CD14-positive monocyte (primary cell): ENCODE data around the gene ITGA5. TPM values are rescaled to one million over a fixed set of nuclear protein-coding genes. Genes with fewer than 3 reads are reported as not detected.

Source experiments
- DNase-seq, 3 donors: peaks; one replicate each; pipeline ENCODE4 v3.0.0-alpha.2; 2011 to 2022
- H2AFZ ChIP-seq: 2 replicates; pipeline ENCODE4 v1.6.0; 2012; ENCODE audit warnings: mild to moderate bottlenecking, low read depth, low read length, inconsistent platforms; ENCODE audit not compliant: insufficient read depth, poor library complexity, severe bottlenecking
- H3K27ac ChIP-seq, 2 donors: 1 replicate in 1 of 2; 2 replicates in 1 of 2; pipeline ENCODE4 v1.5.1; 2012 to 2013; ENCODE audit warnings: low read length in 2 of 2, control low read depth in 1 of 2, inconsistent platforms in 1 of 2, low read depth in 1 of 2, mild to moderate bottlenecking in 1 of 2
- H3K27me3 ChIP-seq, 2 donors: one replicate each; pipeline versions ENCODE4 v1.6.0 to v1.6.1; 2011 to 2013; ENCODE audit warnings: low read length in 2 of 2; ENCODE audit not compliant: control insufficient read depth in 2 of 2, insufficient read depth in 2 of 2
- H3K36me3 ChIP-seq, 2 donors: replicated peaks in 1 of 2; 1 replicate in 1 of 2; 2 replicates in 1 of 2; pipeline versions ENCODE4 v1.5.1 to v1.6.1; 2012 to 2013; ENCODE audit warnings: low read length in 2 of 2, control low read depth in 1 of 2, inconsistent platforms in 1 of 2, mild to moderate bottlenecking in 1 of 2; ENCODE audit not compliant: insufficient read depth in 2 of 2, control insufficient read depth in 1 of 2
- H3K4me1 ChIP-seq, 2 donors: 1 replicate in 1 of 2; 2 replicates in 1 of 2; pipeline versions ENCODE4 v1.5.1 to v1.6.1; 2012 to 2013; ENCODE audit warnings: low read length in 2 of 2, control low read depth in 1 of 2, inconsistent platforms in 1 of 2, mild to moderate bottlenecking in 1 of 2, moderate library complexity in 1 of 2; ENCODE audit not compliant: insufficient read depth in 2 of 2, control insufficient read depth in 1 of 2
- H3K4me2 ChIP-seq: replicated peaks from 2 replicates; pipeline ENCODE3; 2012; ENCODE audit warnings: low read length, moderate library complexity, mild to moderate bottlenecking; ENCODE audit not compliant: poor library complexity, severe bottlenecking; ENCODE audit errors: extremely low read depth
- H3K4me3 ChIP-seq, 3 experiments: fragments of 200-600 bp in 1 of 3; sonication (generic) in 1 of 3; replicated peaks in 1 of 3; 1 replicate in 2 of 3; 2 replicates in 1 of 3; pipeline ENCODE4 v1.5.1; 2011 to 2013; ENCODE audit warnings: low read length in 3 of 3, mild to moderate bottlenecking in 3 of 3, control low read depth in 2 of 3, low read depth in 2 of 3, inconsistent platforms in 1 of 3, moderate library complexity in 1 of 3
- H3K79me2 ChIP-seq: 2 replicates; pipeline ENCODE4 v1.6.0; 2012; ENCODE audit warnings: mild to moderate bottlenecking, control low read depth, inconsistent platforms, low read length, moderate library complexity; ENCODE audit not compliant: insufficient read depth
- H3K9ac ChIP-seq: 2 replicates; pipeline ENCODE4 v1.6.0; 2017; ENCODE audit warnings: low read length, mild to moderate bottlenecking; ENCODE audit not compliant: insufficient read depth, poor library complexity, severe bottlenecking
- H3K9me3 ChIP-seq, 2 donors: replicated peaks in 1 of 2; 1 replicate in 1 of 2; 2 replicates in 1 of 2; pipeline versions ENCODE4 v1.5.1 to v1.6.1; 2012 to 2013; ENCODE audit warnings: low read length in 2 of 2, control low read depth in 1 of 2; ENCODE audit not compliant: control insufficient read depth in 1 of 2, insufficient read depth in 1 of 2
- H4K20me1 ChIP-seq: 2 replicates; pipeline ENCODE4 v1.6.0; 2012; ENCODE audit warnings: mild to moderate bottlenecking, low read length, control low read depth, moderate library complexity; ENCODE audit not compliant: insufficient read depth
- H3K27ac Mint-ChIP-seq, 7 donors: one replicate each; pipeline ENCODE4 v1.8.0; 2020; ENCODE audit warnings: mild to moderate bottlenecking in 7 of 7, mixed read lengths in 7 of 7, moderate library complexity in 6 of 7, inconsistent platforms in 2 of 7
- H3K27me3 Mint-ChIP-seq, 3 donors: one replicate each; pipeline ENCODE4 v1.8.0; 2021 to 2022; ENCODE audit warnings: low read depth in 3 of 3, mild to moderate bottlenecking in 3 of 3, mixed read lengths in 3 of 3, moderate library complexity in 3 of 3, inconsistent platforms in 1 of 3
- H3K36me3 Mint-ChIP-seq, 2 donors: one replicate each; pipeline ENCODE4 v1.8.0; 2020; ENCODE audit warnings: mixed read lengths in 2 of 2, inconsistent platforms in 1 of 2, mild to moderate bottlenecking in 1 of 2
- H3K4me1 Mint-ChIP-seq: one replicate; pipeline ENCODE4 v1.8.0; 2020; ENCODE audit warnings: mild to moderate bottlenecking, mixed read lengths
- H3K4me3 Mint-ChIP-seq, 2 donors: one replicate each; pipeline ENCODE4 v1.8.0; 2020; ENCODE audit warnings: mild to moderate bottlenecking in 2 of 2, mixed read lengths in 2 of 2, moderate library complexity in 1 of 2
- H3K9me3 Mint-ChIP-seq, 7 donors: one replicate each; pipeline ENCODE4 v1.8.0; 2020 to 2022; ENCODE audit warnings: mixed read lengths in 7 of 7, mild to moderate bottlenecking in 6 of 7, moderate library complexity in 6 of 7, inconsistent platforms in 2 of 7
- WGBS: methylation state at CpG from one replicate; pipeline ENCODE4 v1.1.5; 2013; ENCODE audit warnings: missing lambda C conversion rate; ENCODE audit not compliant: insufficient coverage; 5-methylcytosine and 5-hydroxymethylcytosine counted together
- intact Hi-C, 2 donors: fragments of 100-400 bp; cut with micrococcal nuclease; formaldehyde crosslinking; loops; one replicate each; pipeline versions ENCODE4 v1.15.0 to v1.15.1; 2023
- polyA plus RNA-seq, 3 donors: library from polyadenylated mRNA; depleted of rRNA in 1 of 3; unstranded in 2 of 3; stranded (reverse) in 1 of 3; fragments of 300-500 nt in 2 of 3; fragments of >200 nt in 1 of 3; fragmentation: Illumina TruSeq in 2 of 3; gene quantifications; 1 replicate in 2 of 3; 2 replicates in 1 of 3; pipeline ENCODE4 v1.2.3, GENCODE V29; 2012 to 2021
- TF ChIP-seq, protein P1 (sequence below): fragments of 200-600 bp; IDR thresholded peaks from one replicate; pipeline ENCODE4 v1.8.0; 2022; ENCODE audit warnings: antibody characterized with exemption, mild to moderate bottlenecking

The ITGA5 gene
- polyA plus RNA-seq, 3 donors, result 85.5 to 142 (median 99.4) TPM

GRCh38 chr12:54377797-54378515, 41.1 kb downstream of the ITGA5 start:
- peaks cover 66 to 67% of the 10 kb centered on the region in 2 donors for H3K36me3 ChIP-seq
- Mint-ChIP-seq H3K36me3 (peaks cover 83 to 88% of the 10 kb centered on the region in 2 donors), H3K9me3 (no peaks in the 10 kb centered on the region), H3K27ac (peak overlapping the region in 3 of 7 donors; percentile 7 to 53 (median 25)), H3K4me1 (peaks cover 75% of the 10 kb centered on the region), H3K4me3 (peak overlapping the region in 1 of 2 donors; percentile 60), H3K27me3 (peaks cover 0 to 4% (median 0%) of the 10 kb centered on the region in 3 donors)
- H3K27ac ChIP-seq, result no peak overlapping the region
- H4K20me1 ChIP-seq, result peaks cover 86% of the 10 kb centered on the region
- no peak overlapping the region for H2AFZ ChIP-seq
- no peaks in the 10 kb centered on the region for H3K27me3 ChIP-seq
- H3K9me3 ChIP-seq, result no peaks in the 10 kb centered on the region
- TF ChIP-seq, protein P1, sequence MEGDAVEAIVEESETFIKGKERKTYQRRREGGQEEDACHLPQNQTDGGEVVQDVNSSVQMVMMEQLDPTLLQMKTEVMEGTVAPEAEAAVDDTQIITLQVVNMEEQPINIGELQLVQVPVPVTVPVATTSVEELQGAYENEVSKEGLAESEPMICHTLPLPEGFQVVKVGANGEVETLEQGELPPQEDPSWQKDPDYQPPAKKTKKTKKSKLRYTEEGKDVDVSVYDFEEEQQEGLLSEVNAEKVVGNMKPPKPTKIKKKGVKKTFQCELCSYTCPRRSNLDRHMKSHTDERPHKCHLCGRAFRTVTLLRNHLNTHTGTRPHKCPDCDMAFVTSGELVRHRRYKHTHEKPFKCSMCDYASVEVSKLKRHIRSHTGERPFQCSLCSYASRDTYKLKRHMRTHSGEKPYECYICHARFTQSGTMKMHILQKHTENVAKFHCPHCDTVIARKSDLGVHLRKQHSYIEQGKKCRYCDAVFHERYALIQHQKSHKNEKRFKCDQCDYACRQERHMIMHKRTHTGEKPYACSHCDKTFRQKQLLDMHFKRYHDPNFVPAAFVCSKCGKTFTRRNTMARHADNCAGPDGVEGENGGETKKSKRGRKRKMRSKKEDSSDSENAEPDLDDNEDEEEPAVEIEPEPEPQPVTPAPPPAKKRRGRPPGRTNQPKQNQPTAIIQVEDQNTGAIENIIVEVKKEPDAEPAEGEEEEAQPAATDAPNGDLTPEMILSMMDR, result no peak
- intact Hi-C loops, result loop anchor here in 1 of 2 donors (5.0 kb wide), 1 partner anchor 86 kb away; no protein-coding TSS in a partner anchor
- H3K4me1 ChIP-seq, result peaks cover 39 to 64% of the 10 kb centered on the region in 2 donors
- no peak overlapping the region for H3K9ac ChIP-seq
- H3K79me2 ChIP-seq, result peaks cover 67% of the 10 kb centered on the region
- 100% methylated on average over 1 of the region's 6 CpGs for WGBS
- no peak overlapping the region for H3K4me3 ChIP-seq
- DNase-seq, result no peak
- H3K4me2 ChIP-seq, result no peak overlapping the region

DNA sequence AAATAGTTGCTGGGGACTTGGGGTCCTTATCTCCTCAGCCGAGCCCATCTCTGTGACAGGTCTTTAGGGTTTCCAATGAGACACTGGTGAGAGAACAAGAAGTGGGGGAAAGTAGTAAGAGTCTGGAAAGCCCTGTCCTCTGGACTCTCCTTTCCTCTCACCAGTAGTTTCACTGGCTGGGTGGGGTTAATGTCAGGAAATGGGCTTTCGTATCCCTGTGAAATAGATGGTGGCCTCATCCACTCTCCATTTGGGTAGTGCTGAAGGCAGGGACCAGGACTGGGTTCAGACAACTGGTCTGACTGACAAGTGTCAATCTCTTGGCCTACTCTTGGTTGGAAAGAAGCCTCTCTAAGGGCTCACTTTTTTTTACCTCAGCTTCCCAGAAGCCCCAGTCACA, 42.1 kb downstream of the ITGA5 start:
- H3K4me3 ChIP-seq, result no peak overlapping the region
- Mint-ChIP-seq H3K4me1 (peaks cover 80% of the 10 kb centered on the region), H3K27ac (peak overlapping the region in 1 of 7 donors; percentile 13), H3K4me3 (no peak overlapping the region), H3K36me3 (peaks cover 88 to 95% of the 10 kb centered on the region in 2 donors), H3K27me3 (peaks cover 0 to 4% (median 0%) of the 10 kb centered on the region in 3 donors), H3K9me3 (no peaks in the 10 kb centered on the region)
- DNase-seq, result no peak
- H3K4me1 ChIP-seq, result peaks cover 37 to 64% of the 10 kb centered on the region in 2 donors
- intact Hi-C loops, result loop anchor here in 1 of 2 donors (5.0 kb wide), 1 partner anchor 85 kb away; no protein-coding TSS in a partner anchor
- H4K20me1 ChIP-seq, result peaks cover 96% of the 10 kb centered on the region
- no peak overlapping the region for H3K27ac ChIP-seq
- peaks cover 71 to 75% of the 10 kb centered on the region in 2 donors for H3K36me3 ChIP-seq
- TF ChIP-seq, protein P1, result no peak
- H3K79me2 ChIP-seq, result peaks cover 59% of the 10 kb centered on the region
- no peaks in the 10 kb centered on the region for H3K27me3 ChIP-seq
- H3K9me3 ChIP-seq, result no peaks in the 10 kb centered on the region
- H3K9ac ChIP-seq, result no peak overlapping the region
- no peak overlapping the region for H3K4me2 ChIP-seq
- 40% methylated on average over 1 of the region's 2 CpGs for WGBS
- no peak overlapping the region for H2AFZ ChIP-seq
